ENCODE data around the gene ITPR1.

Gene ITPR1

DNA sequence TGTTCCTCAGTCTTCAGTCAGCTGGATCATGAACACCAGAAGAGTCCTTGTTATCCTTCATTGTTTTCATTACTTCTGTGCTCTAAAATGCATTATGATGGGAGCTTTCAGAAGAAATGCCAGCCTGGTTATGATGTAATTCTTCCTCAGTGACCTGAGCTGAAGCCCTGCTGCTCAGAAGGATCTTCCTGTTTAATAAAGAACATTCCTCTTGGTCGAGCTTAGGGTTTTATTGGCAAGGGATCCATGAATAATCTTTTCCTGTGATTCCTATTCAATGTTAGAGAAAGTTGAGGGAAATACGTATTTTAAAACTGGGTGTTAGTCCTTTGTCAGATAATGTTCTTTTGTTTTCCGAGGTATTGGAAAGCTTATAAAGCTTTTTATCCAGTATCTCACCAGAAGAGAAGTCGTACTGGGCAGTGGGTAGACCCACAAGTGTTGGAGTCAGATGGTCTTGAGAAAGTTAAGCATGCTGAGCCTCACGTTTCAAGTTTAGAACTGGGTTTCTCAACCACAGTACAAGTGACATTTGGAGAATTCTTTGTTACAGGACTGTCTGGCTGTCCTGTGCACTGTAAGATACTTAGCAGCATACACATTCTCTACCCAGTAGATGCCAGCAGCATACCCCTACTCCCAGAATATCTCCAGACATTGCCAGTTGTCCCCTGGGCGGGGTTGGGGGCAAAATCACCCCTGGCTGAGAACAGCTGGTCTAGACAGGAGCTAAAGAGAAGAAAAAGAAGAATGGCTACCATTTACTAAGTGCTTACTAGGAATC, 273.8 kb downstream of the ITPR1 start:
- no peaks in the 10 kb centered on the region for H4K20me1 ChIP-seq (ENCODE audit: insufficient read depth, low read length, poor library complexity, severe bottlenecking)
- H3K4me1 ChIP-seq (ENCODE audit: insufficient read depth, low read length, poor library complexity, severe bottlenecking): peaks cover under 1% of the 10 kb centered on the region
- no peaks in the 10 kb centered on the region for H3K79me2 ChIP-seq (ENCODE audit: insufficient read depth, low read length)
- H3K9me3 ChIP-seq (ENCODE audit: insufficient read depth, low read depth, low read length): peaks cover 10% of the 10 kb centered on the region
- H3K4me2 ChIP-seq (ENCODE audit: low read depth, low read length, poor library complexity, severe bottlenecking): no peak overlapping the region
- H3F3A ChIP-seq (ENCODE audit: low read depth): no peaks in the 10 kb centered on the region
- no peaks in the 10 kb centered on the region for H3K9me2 ChIP-seq (replicated peaks; ENCODE audit: low read depth, low read length)
- no peak overlapping the region for H3K9ac ChIP-seq (ENCODE audit: low read depth, low read length, poor library complexity, severe bottlenecking)
- no peak overlapping the region for H3K4me3 ChIP-seq (ENCODE audit: low read length, poor library complexity, severe bottlenecking)
- no peak overlapping the region for H2AFZ ChIP-seq (ENCODE audit: low read length)
- H3K27me3 ChIP-seq (ENCODE audit: insufficient read depth, low read length, poor library complexity, severe bottlenecking): no peaks in the 10 kb centered on the region
- H3K36me3 ChIP-seq (ENCODE audit: insufficient read depth, low read length): peaks cover 55% of the 10 kb centered on the region
- TF ChIP-seq, protein P1, sequence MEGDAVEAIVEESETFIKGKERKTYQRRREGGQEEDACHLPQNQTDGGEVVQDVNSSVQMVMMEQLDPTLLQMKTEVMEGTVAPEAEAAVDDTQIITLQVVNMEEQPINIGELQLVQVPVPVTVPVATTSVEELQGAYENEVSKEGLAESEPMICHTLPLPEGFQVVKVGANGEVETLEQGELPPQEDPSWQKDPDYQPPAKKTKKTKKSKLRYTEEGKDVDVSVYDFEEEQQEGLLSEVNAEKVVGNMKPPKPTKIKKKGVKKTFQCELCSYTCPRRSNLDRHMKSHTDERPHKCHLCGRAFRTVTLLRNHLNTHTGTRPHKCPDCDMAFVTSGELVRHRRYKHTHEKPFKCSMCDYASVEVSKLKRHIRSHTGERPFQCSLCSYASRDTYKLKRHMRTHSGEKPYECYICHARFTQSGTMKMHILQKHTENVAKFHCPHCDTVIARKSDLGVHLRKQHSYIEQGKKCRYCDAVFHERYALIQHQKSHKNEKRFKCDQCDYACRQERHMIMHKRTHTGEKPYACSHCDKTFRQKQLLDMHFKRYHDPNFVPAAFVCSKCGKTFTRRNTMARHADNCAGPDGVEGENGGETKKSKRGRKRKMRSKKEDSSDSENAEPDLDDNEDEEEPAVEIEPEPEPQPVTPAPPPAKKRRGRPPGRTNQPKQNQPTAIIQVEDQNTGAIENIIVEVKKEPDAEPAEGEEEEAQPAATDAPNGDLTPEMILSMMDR (conservative IDR thresholded peaks at IDR 0.05; ENCODE audit: low read length): no peak
- TF ChIP-seq EZH2phosphoT487 (IDR thresholded peaks at IDR 0.05; ENCODE audit: borderline replicate concordance): no peak

DNA sequence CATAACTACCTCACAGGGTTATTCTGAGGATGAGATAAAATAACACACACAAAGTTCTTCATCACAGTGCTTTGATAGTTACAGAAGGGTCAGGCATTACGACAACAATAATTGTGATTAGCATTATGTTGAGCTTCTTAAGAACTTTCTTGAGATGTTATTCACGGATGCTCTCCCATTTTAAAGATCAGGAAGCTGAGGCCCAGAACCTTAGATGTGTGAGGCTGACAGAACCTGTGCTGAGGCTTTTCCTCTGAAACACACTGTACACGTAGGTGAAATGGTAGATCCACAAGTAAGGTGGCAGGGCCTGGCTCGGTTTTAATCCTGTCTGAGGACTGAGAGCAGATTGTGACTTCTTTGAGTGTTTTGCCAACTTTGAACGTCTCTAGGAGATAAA, 274.9 kb downstream of the ITPR1 start:
- no peaks in the 10 kb centered on the region for H3F3A ChIP-seq (ENCODE audit: low read depth)
- H4K20me1 ChIP-seq (ENCODE audit: insufficient read depth, low read length, poor library complexity, severe bottlenecking): no peaks in the 10 kb centered on the region
- no peak overlapping the region for H3K4me3 ChIP-seq (ENCODE audit: low read length, poor library complexity, severe bottlenecking)
- H3K79me2 ChIP-seq (ENCODE audit: insufficient read depth, low read length): no peaks in the 10 kb centered on the region
- no peaks in the 10 kb centered on the region for H3K9me2 ChIP-seq (replicated peaks; ENCODE audit: low read depth, low read length)
- peaks cover 49% of the 10 kb centered on the region for H3K36me3 ChIP-seq (ENCODE audit: insufficient read depth, low read length)
- H3K27me3 ChIP-seq (ENCODE audit: insufficient read depth, low read length, poor library complexity, severe bottlenecking): no peaks in the 10 kb centered on the region
- no peak overlapping the region for H3K9ac ChIP-seq (ENCODE audit: low read depth, low read length, poor library complexity, severe bottlenecking)
- H3K4me1 ChIP-seq (ENCODE audit: insufficient read depth, low read length, poor library complexity, severe bottlenecking): peaks cover 4% of the 10 kb centered on the region
- no peak overlapping the region for H2AFZ ChIP-seq (ENCODE audit: low read length)
- TF ChIP-seq EZH2phosphoT487 (IDR thresholded peaks at IDR 0.05; ENCODE audit: borderline replicate concordance): no peak
- TF ChIP-seq, protein P1 (conservative IDR thresholded peaks at IDR 0.05; ENCODE audit: low read length): no peak
- peaks cover 10% of the 10 kb centered on the region for H3K9me3 ChIP-seq (ENCODE audit: insufficient read depth, low read depth, low read length)
- H3K4me2 ChIP-seq (ENCODE audit: low read depth, low read length, poor library complexity, severe bottlenecking): no peak overlapping the region

DNA sequence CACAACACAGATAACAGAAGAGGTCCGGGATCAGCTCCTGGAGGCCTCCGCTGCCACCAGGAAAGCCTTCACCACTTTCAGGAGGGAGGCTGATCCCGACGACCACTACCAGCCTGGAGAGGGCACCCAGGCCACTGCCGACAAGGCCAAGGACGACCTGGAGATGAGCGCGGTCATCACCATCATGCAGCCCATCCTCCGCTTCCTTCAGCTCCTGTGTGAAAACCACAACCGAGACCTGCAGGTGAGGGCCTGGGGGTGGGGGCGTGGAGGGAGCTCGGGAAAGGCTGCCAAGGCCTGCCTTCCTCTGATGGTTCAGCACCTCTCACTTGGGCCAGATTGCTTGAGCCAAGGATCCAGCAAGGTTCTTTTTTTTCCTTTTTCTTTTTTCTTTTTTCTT, 275.4 kb downstream of the ITPR1 start:
- TF ChIP-seq, protein P1 (conservative IDR thresholded peaks at IDR 0.05; ENCODE audit: low read length): no peak
- TF ChIP-seq EZH2phosphoT487 (IDR thresholded peaks at IDR 0.05; ENCODE audit: borderline replicate concordance): no peak
- no peaks in the 10 kb centered on the region for H3F3A ChIP-seq (ENCODE audit: low read depth)
- no peak overlapping the region for H2AFZ ChIP-seq (ENCODE audit: low read length)
- no peak overlapping the region for H3K4me2 ChIP-seq (ENCODE audit: low read depth, low read length, poor library complexity, severe bottlenecking)
- no peak overlapping the region for H3K9ac ChIP-seq (ENCODE audit: low read depth, low read length, poor library complexity, severe bottlenecking)
- H4K20me1 ChIP-seq (ENCODE audit: insufficient read depth, low read length, poor library complexity, severe bottlenecking): no peaks in the 10 kb centered on the region
- no peak overlapping the region for H3K4me3 ChIP-seq (ENCODE audit: low read length, poor library complexity, severe bottlenecking)
- no peaks in the 10 kb centered on the region for H3K27me3 ChIP-seq (ENCODE audit: insufficient read depth, low read length, poor library complexity, severe bottlenecking)
- H3K9me2 ChIP-seq (replicated peaks; ENCODE audit: low read depth, low read length): no peaks in the 10 kb centered on the region
- peaks cover 4% of the 10 kb centered on the region for H3K4me1 ChIP-seq (ENCODE audit: insufficient read depth, low read length, poor library complexity, severe bottlenecking)
- H3K9me3 ChIP-seq (ENCODE audit: insufficient read depth, low read depth, low read length): peaks cover 10% of the 10 kb centered on the region
- H3K79me2 ChIP-seq (ENCODE audit: insufficient read depth, low read length): no peaks in the 10 kb centered on the region
- peaks cover 49% of the 10 kb centered on the region for H3K36me3 ChIP-seq (ENCODE audit: insufficient read depth, low read length)

Measured in Loucy (cell line).